ENCODE results near the gene NRROS.

The NRROS gene

GRCh38 chr3:196670339-196670738, 30.8 kb downstream of the NRROS start:
- Mint-ChIP-seq H3K27me3 (no peaks in the 10 kb centered on the region), H3K27ac (no peak overlapping the region), H3K4me1 (ENCODE audit: low read depth) (peaks cover 11% of the 10 kb centered on the region), H3K36me3 (ENCODE audit: low read depth) (no peaks in the 10 kb centered on the region), H3K4me3 (no peak overlapping the region), H3K9me3 (no peaks in the 10 kb centered on the region)

GRCh38 chr3:196673632-196674031, 34.1 kb downstream of the NRROS start:
- no peak overlapping the region for H3K27ac Mint-ChIP-seq
- H3K9me3 Mint-ChIP-seq, result no peaks in the 10 kb centered on the region
- no peak overlapping the region for H3K4me3 Mint-ChIP-seq
- no peaks in the 10 kb centered on the region for H3K27me3 Mint-ChIP-seq
- peaks cover 21% of the 10 kb centered on the region for H3K4me1 Mint-ChIP-seq (ENCODE audit: low read depth)
- H3K36me3 Mint-ChIP-seq (ENCODE audit: low read depth), result no peaks in the 10 kb centered on the region

GRCh38 chr3:196677353-196677752, 37.9 kb downstream of the NRROS start:
- Mint-ChIP-seq H3K4me3 (no peak overlapping the region), H3K9me3 (no peaks in the 10 kb centered on the region), H3K36me3 (ENCODE audit: low read depth) (no peaks in the 10 kb centered on the region), H3K27me3 (no peaks in the 10 kb centered on the region), H3K4me1 (ENCODE audit: low read depth) (peaks cover 10% of the 10 kb centered on the region), H3K27ac (no peak overlapping the region)

- Mint-ChIP-seq H3K27ac (no peak overlapping the region), H3K9me3 (no peaks in the 10 kb centered on the region), H3K36me3 (ENCODE audit: low read depth) (peaks cover under 1% of the 10 kb centered on the region), H3K27me3 (no peaks in the 10 kb centered on the region), H3K4me3 (no peak overlapping the region), H3K4me1 (ENCODE audit: low read depth) (peaks cover 10% of the 10 kb centered on the region)
Observed at GRCh38 chr3:196677931-196678330, 38.4 kb downstream of the NRROS start.

DNA sequence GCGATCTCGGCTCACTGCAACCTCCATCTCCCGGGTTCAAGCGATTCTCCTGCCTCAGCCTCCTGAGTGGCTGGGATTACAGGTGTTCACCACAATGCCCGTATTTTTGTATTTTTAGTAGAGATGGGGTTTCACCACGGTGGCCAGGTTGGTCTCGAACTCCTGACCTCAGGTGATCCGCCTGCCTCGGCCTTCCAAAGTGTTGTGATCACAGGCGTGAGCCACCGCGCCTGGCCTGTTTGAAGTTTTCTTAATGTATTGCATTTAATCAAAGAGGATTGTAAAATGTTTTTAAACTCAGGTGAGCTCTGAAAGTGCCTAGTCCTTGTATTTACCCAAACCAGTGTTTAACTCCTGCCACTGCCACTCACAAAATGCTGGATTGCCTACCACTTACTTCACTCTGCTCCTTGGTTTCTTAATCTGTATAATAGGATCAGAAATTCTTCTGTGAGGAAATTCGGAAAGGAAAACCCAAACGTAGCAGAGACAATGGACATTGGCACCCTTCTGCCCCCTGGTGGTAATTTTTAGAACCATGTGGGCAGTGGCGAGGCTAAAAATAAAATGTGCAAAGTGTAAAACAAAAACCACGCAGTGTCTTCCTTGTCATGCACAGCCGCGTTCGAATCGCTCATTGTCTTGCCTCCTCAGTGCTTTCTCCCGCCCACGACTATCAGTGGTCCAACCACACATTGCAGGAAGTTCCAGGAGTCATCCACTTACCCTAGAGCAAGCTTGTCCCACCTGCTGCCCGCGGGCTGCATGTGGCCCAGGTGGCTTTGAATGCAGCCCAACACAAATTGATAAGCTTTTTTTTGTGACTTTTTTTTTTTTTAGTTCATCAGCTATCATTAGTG, 45.3 kb downstream of the NRROS start:
- Mint-ChIP-seq H3K27me3 (no peaks in the 10 kb centered on the region), H3K4me3 (peak overlapping the region; percentile 34), H3K4me1 (ENCODE audit: low read depth) (peaks cover 15% of the 10 kb centered on the region), H3K9me3 (no peaks in the 10 kb centered on the region), H3K36me3 (ENCODE audit: low read depth) (peaks cover 4% of the 10 kb centered on the region), H3K27ac (peak overlapping the region; percentile 63)

DNA sequence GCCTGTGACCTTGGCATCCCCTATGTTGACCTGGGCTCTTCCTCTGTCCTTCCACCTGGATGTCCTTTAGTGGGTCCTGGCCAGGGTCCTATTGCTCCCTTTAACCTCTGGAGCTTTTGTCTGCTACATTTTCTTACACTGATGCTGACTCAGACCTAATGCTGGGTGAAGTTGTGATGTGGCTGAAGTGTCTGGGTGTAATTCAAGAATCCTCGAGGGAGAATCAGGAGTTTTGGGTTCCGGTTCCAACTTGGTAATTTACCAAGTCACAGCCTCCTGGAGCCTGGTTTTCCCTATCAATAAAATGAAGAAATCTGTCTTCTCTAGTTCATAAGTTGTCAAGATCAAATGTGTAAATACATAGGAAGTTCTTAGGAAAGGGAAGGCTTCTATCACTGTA, 46.9 kb downstream of the NRROS start:
- no peak overlapping the region for H3K27ac Mint-ChIP-seq
- H3K9me3 Mint-ChIP-seq, result no peaks in the 10 kb centered on the region
- peaks cover 4% of the 10 kb centered on the region for H3K36me3 Mint-ChIP-seq (ENCODE audit: low read depth)
- H3K4me1 Mint-ChIP-seq (ENCODE audit: low read depth), result peaks cover 15% of the 10 kb centered on the region
- H3K27me3 Mint-ChIP-seq, result no peaks in the 10 kb centered on the region
- H3K4me3 Mint-ChIP-seq, result no peak overlapping the region

GRCh38 chr3:196688349-196688748, 48.9 kb downstream of the NRROS start:
- Mint-ChIP-seq H3K4me3 (no peak overlapping the region), H3K4me1 (ENCODE audit: low read depth) (peaks cover 15% of the 10 kb centered on the region), H3K9me3 (no peaks in the 10 kb centered on the region), H3K36me3 (ENCODE audit: low read depth) (no peaks in the 10 kb centered on the region), H3K27ac (no peak overlapping the region), H3K27me3 (no peaks in the 10 kb centered on the region)

DNA sequence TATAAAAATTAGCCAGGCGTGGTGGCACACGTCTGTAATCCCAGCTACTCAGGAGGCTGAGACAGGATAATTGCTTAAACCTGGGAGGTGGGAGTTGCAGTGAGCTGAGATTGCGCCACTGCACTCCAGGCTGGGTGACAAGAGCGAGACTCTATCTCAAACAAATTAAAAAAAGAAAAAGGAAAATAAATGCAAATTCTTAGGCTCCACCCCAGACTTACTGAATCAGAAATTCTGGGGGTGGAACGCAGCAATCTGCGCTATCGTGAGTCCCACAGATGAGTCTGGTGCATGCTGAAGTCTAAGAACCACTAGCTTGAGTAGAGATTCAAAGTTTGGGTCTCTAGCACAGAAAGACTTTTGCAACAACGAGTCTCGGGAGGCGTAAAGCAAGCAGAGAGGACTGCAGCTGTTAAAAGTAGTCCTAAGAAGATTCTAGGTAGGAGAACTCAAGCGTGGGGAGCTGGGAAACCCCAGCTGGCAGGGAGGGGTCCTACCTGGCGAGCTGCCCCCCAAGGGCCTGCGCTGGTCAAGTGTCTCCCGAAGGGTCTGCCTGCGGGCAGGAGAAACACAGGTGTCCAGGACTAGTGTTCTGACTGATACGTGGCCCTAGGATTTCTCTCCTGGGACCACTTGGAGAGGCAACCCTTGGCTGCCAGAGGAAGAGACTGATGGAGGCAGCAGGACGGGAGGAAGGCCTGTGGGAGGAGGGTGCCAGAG, 50.6 kb downstream of the NRROS start:
- Mint-ChIP-seq H3K27ac (no peak overlapping the region), H3K27me3 (no peaks in the 10 kb centered on the region), H3K4me3 (no peak overlapping the region)

DNA sequence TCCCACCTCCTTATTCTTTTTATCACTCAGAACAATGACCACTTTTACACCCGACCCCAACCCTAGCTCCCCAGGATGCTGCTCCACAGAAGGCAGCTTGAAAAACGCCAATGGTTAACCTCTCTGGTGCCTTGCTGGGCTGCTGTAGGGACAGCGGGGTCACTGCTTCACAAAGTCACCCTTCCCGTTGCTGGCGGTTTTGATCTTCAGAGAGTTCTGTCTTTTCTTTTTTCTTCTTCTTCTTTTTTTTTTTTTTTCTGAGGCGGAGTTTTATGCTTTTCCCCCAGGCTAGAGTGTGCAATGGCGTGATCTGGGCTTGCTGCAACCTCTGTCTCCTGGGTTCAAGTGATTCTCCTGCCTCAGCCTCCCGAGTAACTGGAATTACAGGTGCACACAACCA, 51.9 kb downstream of the NRROS start:
- no peak overlapping the region for H3K27ac Mint-ChIP-seq
- peaks cover 4% of the 10 kb centered on the region for H3K4me1 Mint-ChIP-seq (ENCODE audit: low read depth)
- no peaks in the 10 kb centered on the region for H3K36me3 Mint-ChIP-seq (ENCODE audit: low read depth)
- H3K27me3 Mint-ChIP-seq, result no peaks in the 10 kb centered on the region
- H3K9me3 Mint-ChIP-seq, result no peaks in the 10 kb centered on the region
- H3K4me3 Mint-ChIP-seq, result no peak overlapping the region

More for the DNA sequence above, 50.6 kb downstream of the NRROS start:
- H3K4me1 Mint-ChIP-seq (ENCODE audit: low read depth), result peaks cover 4% of the 10 kb centered on the region
- no peaks in the 10 kb centered on the region for H3K36me3 Mint-ChIP-seq (ENCODE audit: low read depth)
- no peaks in the 10 kb centered on the region for H3K9me3 Mint-ChIP-seq

GRCh38 chr3:196694202-196694638, 54.7 kb downstream of the NRROS start:
- H3K9me3 Mint-ChIP-seq, result no peaks in the 10 kb centered on the region
- H3K4me1 Mint-ChIP-seq (ENCODE audit: low read depth), result peaks cover 4% of the 10 kb centered on the region
- H3K4me3 Mint-ChIP-seq, result no peak overlapping the region
- peak overlapping the region; percentile 70 for H3K27ac Mint-ChIP-seq
- no peaks in the 10 kb centered on the region for H3K27me3 Mint-ChIP-seq
- no peaks in the 10 kb centered on the region for H3K36me3 Mint-ChIP-seq (ENCODE audit: low read depth)

GRCh38 chr3:196694941-196695848, 55.7 kb downstream of the NRROS start:
- H3K4me3 Mint-ChIP-seq, result peak overlapping the region; percentile 59

DNA sequence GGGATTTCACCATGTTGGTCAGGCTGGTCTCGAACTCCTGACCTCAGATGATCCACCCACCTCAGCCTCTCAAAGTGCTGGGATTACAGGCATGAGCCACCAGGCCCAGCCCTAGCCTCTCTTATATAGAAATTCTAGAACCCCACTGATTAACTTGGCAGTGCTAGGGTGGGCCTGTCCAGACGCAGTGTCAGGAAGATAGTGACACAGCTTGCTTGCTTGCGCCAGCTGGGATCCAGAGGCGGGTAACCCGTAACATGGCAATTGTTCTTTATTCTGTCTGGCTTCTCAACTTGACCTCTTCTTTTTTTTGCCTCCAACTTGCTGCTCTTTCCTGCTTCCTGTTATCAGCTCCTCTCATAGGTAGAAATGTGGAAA, 56.3 kb downstream of the NRROS start:
- Mint-ChIP-seq H3K9me3 (no peaks in the 10 kb centered on the region), H3K4me1 (ENCODE audit: low read depth) (peaks cover 4% of the 10 kb centered on the region), H3K36me3 (ENCODE audit: low read depth) (no peaks in the 10 kb centered on the region), H3K4me3 (peak overlapping the region; percentile 59), H3K27ac (peak overlapping the region; percentile 92), H3K27me3 (no peaks in the 10 kb centered on the region)

More at GRCh38 chr3:196694941-196695848, 55.7 kb downstream of the NRROS start:
- Mint-ChIP-seq H3K27me3 (no peaks in the 10 kb centered on the region), H3K4me1 (ENCODE audit: low read depth) (peaks cover 4% of the 10 kb centered on the region), H3K27ac (peak overlapping the region; percentile 92), H3K9me3 (no peaks in the 10 kb centered on the region), H3K36me3 (ENCODE audit: low read depth) (no peaks in the 10 kb centered on the region)

- Mint-ChIP-seq H3K4me1 (ENCODE audit: low read depth) (peaks cover 4% of the 10 kb centered on the region), H3K9me3 (no peaks in the 10 kb centered on the region), H3K4me3 (no peak overlapping the region), H3K36me3 (ENCODE audit: low read depth) (no peaks in the 10 kb centered on the region), H3K27ac (no peak overlapping the region), H3K27me3 (no peaks in the 10 kb centered on the region)
Observed at GRCh38 chr3:196697270-196697669, 57.8 kb downstream of the NRROS start.

DNA sequence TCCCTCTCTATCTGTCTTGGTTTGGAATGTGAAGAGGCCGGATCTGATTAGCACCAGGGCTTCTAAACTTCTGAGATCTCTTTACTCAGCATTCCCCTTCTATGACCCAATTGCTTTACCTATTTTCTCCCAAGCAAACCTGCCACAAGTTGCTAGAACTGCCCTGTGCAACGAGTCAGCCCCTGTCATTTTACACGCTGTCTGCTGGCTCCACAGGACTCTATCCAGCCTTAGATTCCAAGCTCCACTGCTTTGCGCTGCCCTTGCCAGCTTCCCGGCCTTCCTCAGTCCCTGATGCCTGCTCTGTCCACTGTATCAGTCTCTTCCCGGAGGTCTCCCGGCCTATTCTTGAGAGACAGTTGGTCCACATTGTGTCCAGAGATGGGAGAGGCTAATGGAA, 60.3 kb downstream of the NRROS start:
- H3K27ac Mint-ChIP-seq, result no peak overlapping the region
- H3K4me1 Mint-ChIP-seq (ENCODE audit: low read depth), result peaks cover 4% of the 10 kb centered on the region
- no peak overlapping the region for H3K4me3 Mint-ChIP-seq
- no peaks in the 10 kb centered on the region for H3K27me3 Mint-ChIP-seq
- no peaks in the 10 kb centered on the region for H3K9me3 Mint-ChIP-seq
- no peaks in the 10 kb centered on the region for H3K36me3 Mint-ChIP-seq (ENCODE audit: low read depth)

All from stimulated activated naive CD8-positive, alpha-beta T cell treated with anti-CD3 and anti-CD28 coated beads, Interleukin-15, Interleukin-2, amounts not matched to agents 100 ng/mL and 50 ng/mL, for 24 hours (primary cell).